Measurements from ENCODE around the gene RORC. TPM values are rescaled to one million over a fixed set of nuclear protein-coding genes. Genes with fewer than 3 reads are reported as not detected.

Gene RORC
- total RNA-seq, 4 donors from 2014 or later: 0.21 to 0.90 TPM; not detected in 2

GRCh38 chr1:151867765-151868411 lies 36.3 kb upstream of the RORC start:
- Histone ChIP-seq H3K4me3 (no peak overlapping the region), H3K27ac (no peak overlapping the region), H3K36me3 (peaks cover 0 to 4% (median 0%) of the 10 kb centered on the region in 3 donors), H3K9me3 (no peaks in the 10 kb centered on the region), H3K4me1 (peaks cover 0 to 8% (median 3%) of the 10 kb centered on the region in 4 donors), H3K27me3 (peaks cover 0 to 4% of the 10 kb centered on the region in 2 donors)
- 67% methylated on average over 7 of the region's 7 CpGs for WGBS, 2 donors
- no peak for DNase-seq (ENCODE audit: low spot score in 2 of 2)
- TF ChIP-seq EP300 (IDR thresholded peaks at IDR 0.05) (no peak), POLR2A (IDR thresholded peaks at IDR 0.05) (no peak), CTCF (IDR thresholded peaks at IDR 0.05) (no peak)

GRCh38 chr1:151867321-151867720 lies 35.7 kb upstream of the RORC start:
- H3K4me3 ChIP-seq: no peak overlapping the region
- H3K27me3 ChIP-seq: peaks cover 0 to 4% of the 10 kb centered on the region in 2 donors
- peaks cover 0 to 8% (median 3%) of the 10 kb centered on the region in 4 donors for H3K4me1 ChIP-seq
- 44 to 49% methylated on average over 2 of the region's 2 CpGs for WGBS, 2 donors
- no peak overlapping the region for H3K27ac ChIP-seq
- no peaks in the 10 kb centered on the region for H3K36me3 ChIP-seq
- TF ChIP-seq EP300 (IDR thresholded peaks at IDR 0.05) (no peak), POLR2A (IDR thresholded peaks at IDR 0.05) (no peak), CTCF (IDR thresholded peaks at IDR 0.05) (no peak)
- H3K9me3 ChIP-seq: no peaks in the 10 kb centered on the region
- DNase-seq (ENCODE audit: low spot score in 2 of 2): no peak

- no peaks in the 10 kb centered on the region for H3K36me3 ChIP-seq
- peaks cover 0 to 8% (median 3%) of the 10 kb centered on the region in 4 donors for H3K4me1 ChIP-seq
- no peak for DNase-seq (ENCODE audit: low spot score in 2 of 2)
- TF ChIP-seq POLR2A (IDR thresholded peaks at IDR 0.05) (no peak), EP300 (IDR thresholded peaks at IDR 0.05) (no peak), CTCF (IDR thresholded peaks at IDR 0.05) (no peak)
- H3K4me3 ChIP-seq: no peak overlapping the region
- no peak overlapping the region for H3K27ac ChIP-seq
- WGBS, 2 donors: 31 to 81% methylated on average over 1 to 2 of the region's 2 CpGs
- H3K9me3 ChIP-seq: no peaks in the 10 kb centered on the region
- peaks cover 0 to 4% of the 10 kb centered on the region in 2 donors for H3K27me3 ChIP-seq
These were observed 32.8 kb upstream of the RORC start for GRCh38 chr1:151864411-151864810.

DNA sequence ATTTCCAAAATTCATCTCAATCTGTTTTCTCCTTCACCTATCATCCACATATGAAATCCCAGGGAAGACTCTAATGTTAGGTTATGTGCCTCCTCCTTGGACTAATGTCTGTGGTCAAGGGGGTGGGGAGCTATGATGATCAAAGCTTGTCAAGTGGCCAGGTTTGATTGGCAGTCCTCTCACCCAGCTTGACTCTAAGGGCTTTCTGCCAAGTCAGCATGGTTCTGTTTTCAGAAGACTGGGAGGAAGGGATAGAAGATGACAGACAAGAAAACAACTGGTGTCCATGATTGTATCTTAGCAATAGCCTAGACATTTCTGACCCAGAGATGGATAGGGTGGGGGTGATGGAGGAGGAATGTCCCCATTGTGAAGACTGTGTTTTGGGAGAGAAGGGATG lies 31.0 kb upstream of the RORC start:
- Histone ChIP-seq H3K9me3 (no peaks in the 10 kb centered on the region), H3K27ac (no peak overlapping the region), H3K27me3 (peaks cover 0 to 4% of the 10 kb centered on the region in 2 donors), H3K4me3 (no peak overlapping the region), H3K4me1 (peaks cover 0 to 5% (median 0%) of the 10 kb centered on the region in 4 donors), H3K36me3 (no peaks in the 10 kb centered on the region)
- TF ChIP-seq EP300 (IDR thresholded peaks at IDR 0.05) (no peak), POLR2A (IDR thresholded peaks at IDR 0.05) (no peak), CTCF (IDR thresholded peaks at IDR 0.05) (no peak)
- DNase-seq (ENCODE audit: low spot score in 2 of 2): no peak

- no peak overlapping the region for H3K27ac ChIP-seq
- no peaks in the 10 kb centered on the region for H3K36me3 ChIP-seq
- TF ChIP-seq CTCF (IDR thresholded peaks at IDR 0.05) (no peak), POLR2A (IDR thresholded peaks at IDR 0.05) (no peak), EP300 (IDR thresholded peaks at IDR 0.05) (no peak)
- H3K4me3 ChIP-seq: no peak overlapping the region
- WGBS, 2 donors: 73 to 74% methylated on average over 5 to 7 of the region's 7 CpGs
- H3K27me3 ChIP-seq: no peaks in the 10 kb centered on the region
- DNase-seq (ENCODE audit: low spot score in 2 of 2): no peak
- no peaks in the 10 kb centered on the region for H3K9me3 ChIP-seq
- H3K4me1 ChIP-seq: no peaks in the 10 kb centered on the region
These were observed 29.0 kb upstream of the RORC start for GRCh38 chr1:151860504-151861187.
